ENCODE data around the gene PLAC8.
"Not testable (repeated sequence)": the region's sequence is repeated elsewhere in the genome, so short reads cannot be mapped to it uniquely, and the experiment has no call there.

The PLAC8 gene

DNA sequence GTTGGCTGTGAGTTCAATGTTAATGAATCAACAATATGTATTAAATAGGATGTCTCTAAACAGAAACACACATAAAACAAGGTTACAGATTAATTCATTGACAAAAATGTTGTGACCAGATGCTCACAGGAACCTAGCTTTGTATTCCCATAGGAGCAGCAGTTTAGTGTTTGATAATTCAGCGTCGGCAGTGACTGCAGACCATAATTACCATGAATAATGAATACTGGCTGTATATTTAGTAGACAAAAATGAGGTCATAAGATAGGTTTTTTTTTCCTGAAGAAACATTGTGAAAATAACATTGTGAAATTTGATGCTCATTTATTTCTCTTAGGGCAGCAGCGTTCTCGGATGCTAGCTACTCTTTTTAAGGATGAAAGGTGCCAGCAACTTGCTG is 51.8 kb downstream of the PLAC8 start:
- DNase-seq = no peak

- DNase-seq = peak; percentile 12
Measured at GRCh38 chr4:83054928-83055327, 59.6 kb downstream of the PLAC8 start.

GRCh38 chr4:83048781-83049180 is 65.7 kb downstream of the PLAC8 start:
- not testable (repeated sequence) for DNase-seq

DNA sequence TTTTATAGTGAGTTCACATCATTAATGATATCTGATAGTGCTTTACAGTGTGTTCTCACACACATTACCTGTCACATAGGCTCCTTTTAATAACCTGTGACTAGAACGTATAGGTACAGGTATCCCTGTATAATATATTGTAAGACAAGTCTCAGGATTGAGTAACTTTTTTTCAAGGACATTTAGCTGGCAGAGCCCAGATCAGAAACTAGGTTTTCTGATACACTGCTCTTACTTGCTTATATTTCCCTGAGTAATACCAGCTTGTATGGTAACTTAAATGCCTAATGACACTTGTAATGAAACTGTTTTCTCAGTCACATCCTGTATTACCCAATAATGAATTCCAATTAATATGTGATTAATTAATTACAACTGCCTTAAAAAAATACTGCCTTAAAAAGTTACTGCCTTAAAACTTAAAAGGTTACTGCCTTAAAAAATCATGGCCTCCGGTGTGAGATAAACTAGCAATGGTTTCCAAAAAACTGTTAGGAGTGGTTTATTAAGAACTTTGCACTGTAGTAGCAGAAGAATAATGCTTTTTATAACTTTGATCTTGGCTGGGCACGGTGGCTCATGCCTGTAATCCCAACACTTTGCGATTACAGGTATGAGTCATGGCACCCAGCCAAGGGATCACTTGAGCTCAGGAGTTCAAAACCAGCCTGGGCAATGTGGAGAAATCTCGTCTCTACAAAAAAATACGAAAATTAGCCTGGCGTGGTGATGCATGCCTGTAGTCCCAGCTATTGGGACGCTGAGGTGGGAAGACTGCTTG is 67.6 kb downstream of the PLAC8 start:
- DNase-seq = no peak

- no peak for DNase-seq
Measured at GRCh38 chr4:83043801-83044407, 70.6 kb downstream of the PLAC8 start.

GRCh38 chr4:83043157-83043556 is 71.4 kb downstream of the PLAC8 start:
- DNase-seq = not testable (repeated sequence)

- DNase-seq = no peak
Measured at GRCh38 chr4:83040269-83040668, 74.3 kb downstream of the PLAC8 start.
